Endothelial cell of umbilical vein (primary cell): ENCODE data around the gene GTSF1L. TPM values are rescaled to one million over a fixed set of nuclear protein-coding genes. Genes with fewer than 3 reads are reported as not detected.

Experiments used
- BruUV-seq: library from RNA; stranded (reverse); fragments of 400-500 nt; replicated peaks from 2 replicates; lab custom pipeline; 2021; lab: Mats Ljungman, UMichigan
- CTCF ChIA-PET: fragments of 300-600, 350-600 bp; sonication (Branson Sonifier 250); formaldehyde crosslinking; loops from one replicate; lab custom pipeline; 2021; ENCODE audit warnings: antibody characterized with exemption, inconsistent platforms; lab: Charles Lee
- POLR2A ChIA-PET: fragments of 300-600, 350-600 bp; sonication (Branson Sonifier 250); formaldehyde crosslinking; loops from one replicate; lab custom pipeline; 2021; ENCODE audit warnings: antibody characterized with exemption, inconsistent platforms; lab: Charles Lee
- DNase-seq: peaks from one replicate; pipeline ENCODE4 v3.0.0-alpha.2; 2011; ENCODE audit warnings: low read depth, low spot score
- FAIRE-seq: peaks from 2 replicates; lab custom pipeline; 2011; peaks lifted over from hg19 to GRCh38; lab: Jason Lieb, UNC
- H2AFZ ChIP-seq: 2 replicates; pipeline ENCODE4 v1.6.0; 2012; ENCODE audit warnings: low read depth, low read length, control low read depth, inconsistent platforms
- H3K27ac ChIP-seq: 2 replicates; pipeline ENCODE4 v1.5.1; 2011; ENCODE audit warnings: low read depth, mild to moderate bottlenecking, control low read depth, low read length, moderate library complexity; ENCODE audit not compliant: insufficient read depth
- H3K27me3 ChIP-seq, 2 experiments: 2 replicates each; pipeline versions ENCODE4 v1.6.0 to v1.6.1; 2011; ENCODE audit warnings: low read length in 2 of 2, mixed read lengths in 1 of 2; ENCODE audit not compliant: control insufficient read depth in 2 of 2, insufficient read depth in 2 of 2
- H3K36me3 ChIP-seq, 2 experiments: 2 replicates in 1 of 2; 3 replicates in 1 of 2; pipeline ENCODE4 v1.5.1; 2011; ENCODE audit warnings: low read length in 2 of 2, mild to moderate bottlenecking in 1 of 2, moderate library complexity in 1 of 2; ENCODE audit not compliant: control insufficient read depth in 2 of 2, insufficient read depth in 2 of 2; ENCODE audit errors: extremely low read depth in 1 of 2
- H3K4me1 ChIP-seq: 3 replicates; pipeline ENCODE4 v1.5.1; 2011; ENCODE audit warnings: mild to moderate bottlenecking, low read length; ENCODE audit not compliant: control insufficient read depth, insufficient read depth; ENCODE audit errors: extremely low read depth
- H3K4me2 ChIP-seq: 2 replicates; pipeline ENCODE4 v1.6.1; 2011; ENCODE audit warnings: low read length, control low read depth, mixed read lengths; ENCODE audit not compliant: insufficient read depth
- H3K4me3 ChIP-seq, 3 experiments: fragments of 200-600 bp in 1 of 3; sonication (generic), shearing (Covaris generic) in 1 of 3; replicated peaks in 1 of 3; 2 replicates each; pipeline ENCODE4 v1.5.1; 2011 to 2016; ENCODE audit warnings: control low read depth in 3 of 3, low read length in 3 of 3, mild to moderate bottlenecking in 2 of 3, inconsistent platforms in 1 of 3, low read depth in 1 of 3, moderate library complexity in 1 of 3; ENCODE audit not compliant: insufficient read depth in 1 of 3
- H3K79me2 ChIP-seq: 2 replicates; pipeline ENCODE4 v1.6.0; 2012; ENCODE audit warnings: low read length, inconsistent platforms; ENCODE audit not compliant: control insufficient read depth, insufficient read depth
- H3K9ac ChIP-seq: replicated peaks from 2 replicates; pipeline ENCODE3; 2011; ENCODE audit warnings: low read length, control low read depth; ENCODE audit not compliant: insufficient read depth; ENCODE audit errors: extremely low read depth
- H3K9me1 ChIP-seq: replicated peaks from 3 replicates; pipeline ENCODE4 v1.6.0; 2011; ENCODE audit warnings: mild to moderate bottlenecking, low read length; ENCODE audit not compliant: control insufficient read depth, insufficient read depth; ENCODE audit errors: extremely low read depth
- H3K9me3 ChIP-seq: replicated peaks from 2 replicates; pipeline ENCODE4 v1.5.1; 2012; ENCODE audit warnings: low read length, inconsistent platforms; ENCODE audit not compliant: control insufficient read depth, insufficient read depth
- H4K20me1 ChIP-seq: replicated peaks from 2 replicates; pipeline ENCODE3; 2011; ENCODE audit warnings: mild to moderate bottlenecking, low read length; ENCODE audit not compliant: control insufficient read depth, insufficient read depth; ENCODE audit errors: extremely low read depth
- CTCF ChIP-seq, 2 donors: IDR thresholded peaks; 1 replicate in 1 of 2; 2 replicates in 1 of 2; pipeline ENCODE4 v1.5.1; 2011; ENCODE audit warnings: low read length in 2 of 2, mild to moderate bottlenecking in 2 of 2, moderate library complexity in 2 of 2, control low read depth in 1 of 2, inconsistent platforms in 1 of 2, low read depth in 1 of 2; ENCODE audit not compliant: insufficient read depth in 1 of 2; ENCODE audit errors: extremely low read depth in 1 of 2
- EZH2 ChIP-seq: IDR thresholded peaks from 2 replicates; pipeline ENCODE4 v1.6.1; 2012; ENCODE audit warnings: borderline replicate concordance, low read depth, mild to moderate bottlenecking, moderate library complexity, low read length, inconsistent platforms; ENCODE audit not compliant: severe bottlenecking
- FOS ChIP-seq: IDR thresholded peaks from 2 replicates; pipeline ENCODE4 v1.6.1; 2011; ENCODE audit warnings: mild to moderate bottlenecking, low read length, moderate library complexity, borderline replicate concordance; ENCODE audit not compliant: insufficient read depth
- GATA2 ChIP-seq: IDR thresholded peaks from 2 replicates; pipeline ENCODE4 v1.7.0; 2011; ENCODE audit warnings: low read depth, mild to moderate bottlenecking, moderate library complexity, mixed read lengths, low read length; ENCODE audit not compliant: insufficient read length, insufficient read depth
- JUN ChIP-seq: IDR thresholded peaks from 2 replicates; pipeline ENCODE4 v1.6.1; 2011; ENCODE audit warnings: borderline replicate concordance, low read depth; ENCODE audit not compliant: insufficient read length, insufficient read depth
- MAX ChIP-seq: IDR thresholded peaks from 2 replicates; pipeline ENCODE4 v1.6.1; 2011; ENCODE audit not compliant: insufficient read depth, insufficient read length
- MYC ChIP-seq: IDR thresholded peaks from one replicate; pipeline ENCODE4 v1.6.1; 2011; ENCODE audit warnings: mild to moderate bottlenecking, low read depth, low read length
- POLR2A ChIP-seq: IDR thresholded peaks from 2 replicates; pipeline ENCODE4 v1.6.1; 2012; ENCODE audit warnings: low read depth, mild to moderate bottlenecking, control low read depth, low read length
- POLR2AphosphoS5 ChIP-seq: IDR thresholded peaks from 2 replicates; pipeline ENCODE4 v1.6.1; 2012; ENCODE audit warnings: low read depth, mild to moderate bottlenecking, control low read depth, low read length, moderate library complexity; ENCODE audit not compliant: insufficient read depth
- dilution Hi-C: fragments of 300-500 bp; cut with MboI; formaldehyde crosslinking; loops from one replicate; pipeline ENCODE4 v1.15.0; 2019; ENCODE audit warnings: low sequenced_read_pairs; ENCODE audit not compliant: extremely low pct_ligation_motif_present
- intact Hi-C: fragments of 100-400 bp; cut with micrococcal nuclease; formaldehyde crosslinking; loops from one replicate; pipeline ENCODE4 v1.10.0; 2022
- polyA plus RNA-seq, 4 experiments: library from polyadenylated mRNA; depleted of rRNA in 3 of 4; stranded (reverse) in 3 of 4; unstranded in 1 of 4; fragments of >200 nt; gene quantifications; 2 replicates each; pipeline versions ENCODE4 v1.2.1 to v1.2.3, GENCODE V29; 2011 to 2012; ENCODE audit warnings: missing spikeins in 1 of 4
- total RNA-seq: library from RNA; stranded (reverse); gene quantifications from 2 replicates; pipeline ENCODE4 v1.2.3, GENCODE V29; 2021

The GTSF1L gene
- total and polyA plus RNA-seq, 2 donors (not counting 3 experiments of a cell fraction or from before 2014, with no cell fraction given), result not detected

GRCh38 chr20:43716757-43717615 is 9.8 kb downstream of the GTSF1L start:
- DNase-seq (no peak), FAIRE-seq (no peak)
- H3K4me3 ChIP-seq, result no peak overlapping the region
- H3K4me1 ChIP-seq, result no peaks in the 10 kb centered on the region
- no peaks in the 10 kb centered on the region for H4K20me1 ChIP-seq
- no peak overlapping the region for H3K4me2 ChIP-seq
- intact Hi-C loops, result no loop called here
- TF ChIP-seq GATA2, result no peak
- no peak for TF ChIP-seq MAX
- TF ChIP-seq FOS, result no peak
- TF ChIP-seq EZH2, result no peak
- no peak for TF ChIP-seq CTCF (IDR thresholded peaks at IDR 0.05; ENCODE audit: extremely low read depth in 1 of 2, insufficient read depth in 1 of 2, low read depth in 1 of 2, low read length in 2 of 2)
- TF ChIP-seq JUN, result no peak
- TF ChIP-seq POLR2A, result no peak
- no peak for TF ChIP-seq MYC
- TF ChIP-seq POLR2AphosphoS5, result no peak
- H3K9me3 ChIP-seq, result no peaks in the 10 kb centered on the region
- H3K36me3 ChIP-seq, result no peaks in the 10 kb centered on the region
- ChIA-PET CTCF (interaction anchor here (1.2 to 1.3 kb wide), 2 partner anchors 25 to 364 kb away, joined by 3 to 9 read pairs; no protein-coding TSS in a partner anchor), POLR2A (no interaction called here)
- H2AFZ ChIP-seq, result no peak overlapping the region
- no peaks in the 10 kb centered on the region for H3K79me2 ChIP-seq
- dilution Hi-C loops, result no loop called here
- no peaks in the 10 kb centered on the region for H3K27me3 ChIP-seq
- no peaks in the 10 kb centered on the region for H3K9me1 ChIP-seq
- no TSS peak for BruUV-seq
- H3K9ac ChIP-seq, result no peak overlapping the region
- H3K27ac ChIP-seq, result no peak overlapping the region
